NCI-H748 (cell line): ENCODE data around the gene NUP37.
"Not testable (repeated sequence)": the region's sequence is repeated elsewhere in the genome, so short reads cannot be mapped to it uniquely, and the experiment has no call there.

Experiments used
- DNase-seq: peaks from one replicate; lab custom pipeline; 2025; ENCODE audit not compliant: unreplicated experiment; lab: John Stamatoyannopoulos, UW

Gene NUP37

DNA sequence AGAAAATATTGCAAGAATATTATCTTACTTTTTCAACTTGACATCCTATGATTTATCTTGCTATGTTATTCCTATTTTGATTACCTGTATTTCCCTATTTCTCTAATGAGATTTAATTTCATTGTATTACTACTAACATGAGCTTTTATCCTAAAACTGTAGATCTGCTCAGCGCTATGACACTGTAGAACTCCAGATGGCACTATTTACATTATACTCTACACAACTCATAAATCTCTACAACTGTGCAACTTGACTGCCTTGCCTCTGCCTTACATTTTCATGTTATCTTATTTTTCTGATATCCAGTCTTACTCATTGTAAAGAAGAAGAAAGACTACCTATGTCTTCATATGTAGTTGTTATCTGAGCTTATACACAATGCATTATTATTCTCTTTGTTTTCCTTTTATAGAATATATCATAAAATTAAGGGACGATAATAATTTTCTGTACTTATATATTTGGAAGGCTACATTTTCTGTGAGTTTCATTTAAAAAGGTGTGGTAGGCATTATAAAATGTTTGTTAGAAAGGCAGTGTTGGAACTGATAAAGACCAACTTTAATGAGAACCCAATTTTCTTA, 24.1 kb downstream of the NUP37 start:
- DNase-seq = peak; percentile 30

DNA sequence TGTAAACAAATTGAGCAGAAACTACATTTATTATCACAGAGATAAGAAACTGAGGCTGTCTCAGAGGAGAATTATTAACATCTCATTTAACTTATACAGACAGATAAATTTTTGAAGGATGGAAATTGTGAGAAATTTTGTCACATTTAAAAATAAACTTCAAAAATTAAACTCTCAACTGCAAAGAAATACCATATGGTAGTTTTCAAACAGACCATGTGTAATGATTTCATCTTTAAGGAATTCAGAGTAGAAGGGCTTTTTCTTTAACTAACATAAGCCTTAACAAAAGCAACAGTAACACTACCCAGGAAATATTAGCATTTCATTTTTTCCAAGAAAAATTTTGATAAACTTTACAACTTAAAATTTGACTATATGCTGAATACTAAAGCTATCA, 26.6 kb downstream of the NUP37 start:
- no peak for DNase-seq

DNA sequence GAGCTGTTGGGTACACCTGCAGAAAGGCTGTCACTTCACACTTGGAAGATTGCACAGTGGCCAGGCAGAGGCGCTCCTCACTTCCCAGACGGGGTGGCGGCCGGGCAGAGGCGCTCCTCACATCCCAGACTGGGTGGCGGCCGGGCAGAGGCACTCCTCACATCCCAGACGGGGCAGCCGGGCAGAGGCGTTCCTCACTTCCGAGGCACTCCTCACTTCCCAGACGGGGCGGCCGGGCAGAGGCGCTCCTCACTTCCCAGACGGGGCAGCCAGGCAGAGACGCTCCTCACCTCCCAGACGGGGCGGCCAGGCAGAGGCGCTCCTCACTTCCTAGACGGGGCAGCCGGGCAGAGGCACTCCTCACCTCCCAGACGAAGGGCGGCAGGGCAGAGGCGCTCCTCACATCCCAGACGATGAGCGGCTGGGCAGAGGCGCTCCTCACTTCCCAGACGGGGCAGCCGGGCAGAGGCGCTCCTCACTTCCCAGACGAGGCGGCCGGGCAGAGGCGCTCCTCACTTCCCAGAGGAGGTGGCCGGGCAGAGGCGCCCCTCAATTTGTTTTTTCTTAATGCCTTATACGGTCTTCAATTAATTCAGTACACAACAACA, 30.6 kb downstream of the NUP37 start:
- not testable (repeated sequence) for DNase-seq

DNA sequence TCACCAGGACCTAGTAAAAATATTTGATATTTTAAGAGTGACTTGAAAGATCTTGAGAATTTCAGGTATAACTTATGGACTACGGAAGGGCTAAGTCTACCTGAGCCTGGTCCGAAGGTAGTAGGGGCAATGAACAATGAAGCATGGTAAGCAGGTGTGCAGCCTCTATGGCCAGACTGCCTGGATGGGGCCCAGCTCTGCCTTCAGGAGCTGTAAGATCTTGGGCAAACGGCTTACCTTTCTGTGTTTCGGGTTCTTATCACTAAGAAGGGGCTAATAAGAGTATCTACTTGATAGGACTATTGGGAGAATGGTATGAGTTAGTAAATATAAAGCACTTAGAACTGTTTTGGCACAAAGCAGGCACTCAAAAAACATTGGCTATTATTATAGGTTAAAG, 39.1 kb downstream of the NUP37 start:
- no peak for DNase-seq

- DNase-seq = not testable (repeated sequence)
Measured at GRCh38 chr12:102072092-102072491, 47.8 kb downstream of the NUP37 start.

GRCh38 chr12:102069707-102070106, 50.2 kb downstream of the NUP37 start:
- DNase-seq = no peak

GRCh38 chr12:102067574-102068258, 52.2 kb downstream of the NUP37 start:
- no peak for DNase-seq

GRCh38 chr12:102064476-102064875, 55.4 kb downstream of the NUP37 start:
- DNase-seq = no peak

GRCh38 chr12:102063069-102063468, 56.8 kb downstream of the NUP37 start:
- no peak for DNase-seq

- DNase-seq = no peak
Measured at GRCh38 chr12:102062419-102062806, 57.5 kb downstream of the NUP37 start.

DNA sequence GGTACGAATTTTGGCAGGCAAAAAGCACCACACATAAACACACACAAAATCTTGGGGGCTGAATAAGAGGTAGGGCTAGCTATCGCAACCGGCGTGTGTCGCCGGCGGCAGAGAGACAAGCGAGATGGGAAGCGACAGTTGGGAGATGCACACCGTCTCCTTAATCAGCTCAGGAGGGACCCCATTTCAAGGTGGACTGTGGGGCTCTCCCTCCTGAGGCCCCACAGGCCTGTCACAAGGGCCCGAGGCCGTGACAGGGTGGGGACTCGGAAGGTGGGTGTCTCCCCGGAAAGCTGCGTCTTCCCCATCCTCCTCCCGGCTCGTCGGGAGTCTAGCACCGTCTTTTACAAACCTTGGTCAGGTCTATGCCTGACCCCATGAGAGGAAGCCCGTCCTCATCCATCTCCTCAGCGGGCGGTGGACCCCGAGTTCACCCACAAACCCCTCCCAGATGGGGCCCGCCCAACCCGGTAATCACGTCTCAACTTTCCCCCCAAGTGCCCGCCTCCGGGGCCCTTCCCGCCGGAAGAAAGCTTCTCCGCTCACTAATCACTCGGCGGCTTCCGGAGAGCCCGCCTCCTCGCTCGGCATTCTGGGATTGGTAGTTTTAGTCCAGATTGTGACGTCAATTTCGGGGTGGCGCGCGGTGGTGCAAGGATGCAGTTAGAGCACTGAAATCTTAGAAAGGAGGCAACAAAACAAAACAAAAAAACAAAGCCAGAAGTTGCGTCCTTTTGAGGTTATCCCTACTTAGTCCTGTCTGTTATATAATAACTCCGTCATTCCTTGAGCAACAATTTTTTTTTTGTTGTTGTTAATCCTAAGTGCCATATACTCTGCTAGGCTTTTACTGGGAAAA, 58.1 kb downstream of the NUP37 start, which contains the start of gene WASHC3:
WASHC3 (minus strand) TSS at position 432 of the 859 bp plus-strand sequence; CDS start at position 403, 29 bp downstream.
- peak; percentile 97 for DNase-seq

DNA sequence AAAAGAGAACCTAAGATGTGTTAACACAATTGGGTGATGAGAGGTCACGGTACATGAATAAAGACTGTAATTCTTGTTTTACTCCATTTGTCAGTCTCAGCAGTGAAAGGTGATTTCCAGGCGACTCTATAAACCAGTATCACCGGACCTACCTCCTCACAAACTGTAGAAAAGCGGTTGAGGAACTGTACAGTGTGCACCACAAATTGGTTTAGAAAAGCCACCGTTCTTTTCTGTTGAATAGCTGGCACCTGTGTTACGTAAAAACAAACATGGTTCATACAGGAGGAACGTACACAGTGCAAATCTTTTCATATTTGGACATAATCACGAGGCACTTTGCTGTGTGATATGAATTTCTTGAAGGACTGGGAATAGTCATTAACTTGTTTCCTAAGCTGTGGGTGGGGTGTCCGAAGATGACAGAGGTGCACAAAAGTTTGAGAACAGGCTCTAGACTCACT, 58.8 kb downstream of the NUP37 start:
- peak; percentile 18 for DNase-seq

DNA sequence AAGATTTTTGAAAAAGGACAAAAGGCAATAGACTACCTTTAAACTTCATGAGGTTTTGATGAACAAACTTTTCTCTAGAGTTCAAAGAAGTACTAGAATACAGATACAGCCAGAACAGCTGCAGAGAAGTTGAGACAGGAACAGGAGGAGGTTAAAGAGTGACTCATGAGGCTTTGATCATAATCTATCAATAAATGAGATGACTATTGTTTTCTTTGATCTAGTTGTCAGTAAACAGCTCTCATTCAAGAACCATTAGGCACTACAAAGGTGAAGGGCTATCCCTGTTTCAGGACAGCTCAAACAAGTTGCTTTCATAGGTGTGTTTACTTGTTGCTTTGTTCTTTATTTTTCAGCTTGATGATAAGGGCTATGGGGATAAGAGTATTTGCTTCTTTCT, 60.6 kb downstream of the NUP37 start:
- no peak for DNase-seq

GRCh38 chr12:102054345-102054744, 65.6 kb downstream of the NUP37 start:
- DNase-seq = no peak

DNA sequence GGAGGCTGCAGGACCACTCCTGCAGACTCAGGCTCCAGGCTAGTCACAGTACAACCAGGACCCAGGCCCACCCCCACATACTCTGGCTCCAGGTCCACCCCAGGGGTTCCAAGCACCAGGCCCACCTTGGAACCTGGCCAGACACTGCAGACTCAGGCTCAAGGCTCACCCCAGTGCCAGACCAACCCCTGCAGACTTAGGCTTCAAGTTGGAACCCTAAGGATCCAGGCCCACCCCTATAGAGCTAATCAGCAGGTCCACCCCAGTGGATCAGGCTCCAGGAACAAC, 66.9 kb downstream of the NUP37 start:
- DNase-seq = no peak

- DNase-seq = no peak
Measured at GRCh38 chr12:102052192-102053061, 67.5 kb downstream of the NUP37 start.

DNA sequence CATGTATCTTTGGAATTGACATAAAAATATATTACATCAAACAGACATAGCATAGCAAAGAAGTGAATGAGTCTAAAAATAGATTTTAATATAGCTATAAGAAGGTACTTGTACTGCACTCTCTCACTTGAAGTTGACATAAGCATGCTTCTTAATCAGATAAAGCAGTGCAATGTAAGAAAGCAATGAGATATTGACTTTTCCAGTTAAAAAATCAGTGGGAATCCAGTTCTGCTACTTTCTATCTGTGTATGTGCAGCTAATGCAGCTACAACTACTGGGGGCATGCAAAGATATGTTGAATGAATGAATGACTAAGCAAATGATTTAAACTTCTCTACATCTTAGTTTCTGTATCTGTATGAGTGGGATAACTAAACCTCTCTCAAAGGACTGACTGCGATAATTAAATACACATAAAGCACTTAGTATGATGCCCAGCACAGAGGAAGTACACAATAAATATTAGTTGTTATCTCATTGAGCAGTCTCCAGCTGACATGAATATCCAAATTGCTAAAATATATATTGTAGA, 68.4 kb downstream of the NUP37 start:
- DNase-seq = no peak

DNA sequence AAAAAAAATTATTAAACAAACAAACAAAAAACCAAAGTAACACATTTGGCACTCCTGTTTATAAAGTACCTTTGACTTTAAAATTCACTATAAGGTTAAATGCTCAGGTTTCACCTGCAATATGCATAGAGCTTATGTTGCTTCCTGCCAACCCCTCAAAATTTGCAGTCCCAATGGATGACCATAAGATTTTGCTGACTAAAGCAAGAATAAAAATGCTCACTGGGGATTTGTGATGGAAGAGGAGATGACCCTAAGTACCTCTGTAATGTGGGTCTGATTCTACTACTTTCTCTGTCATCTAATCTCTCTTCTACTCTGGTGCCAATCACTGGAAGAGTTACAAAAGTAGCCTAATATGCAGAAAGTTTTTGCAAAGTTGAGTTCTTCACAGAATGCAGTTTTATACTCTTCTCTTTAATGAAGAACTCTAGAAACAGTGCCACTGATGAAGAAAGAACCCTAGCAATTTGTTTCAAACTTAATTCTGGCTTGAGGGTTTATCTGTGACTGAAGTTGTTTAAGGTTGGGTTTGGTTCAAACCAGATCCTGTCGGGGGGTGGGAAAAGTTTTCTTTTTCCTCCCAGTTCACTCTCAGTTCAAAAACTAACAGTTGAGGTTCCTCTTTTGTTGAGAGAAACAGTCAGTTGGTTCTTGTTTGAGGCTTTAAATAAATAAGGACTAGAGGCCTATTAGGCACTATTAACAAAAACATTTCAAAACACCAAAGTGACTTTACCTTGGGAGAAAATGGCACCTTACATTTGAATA, 69.1 kb downstream of the NUP37 start:
- no peak for DNase-seq

DNA sequence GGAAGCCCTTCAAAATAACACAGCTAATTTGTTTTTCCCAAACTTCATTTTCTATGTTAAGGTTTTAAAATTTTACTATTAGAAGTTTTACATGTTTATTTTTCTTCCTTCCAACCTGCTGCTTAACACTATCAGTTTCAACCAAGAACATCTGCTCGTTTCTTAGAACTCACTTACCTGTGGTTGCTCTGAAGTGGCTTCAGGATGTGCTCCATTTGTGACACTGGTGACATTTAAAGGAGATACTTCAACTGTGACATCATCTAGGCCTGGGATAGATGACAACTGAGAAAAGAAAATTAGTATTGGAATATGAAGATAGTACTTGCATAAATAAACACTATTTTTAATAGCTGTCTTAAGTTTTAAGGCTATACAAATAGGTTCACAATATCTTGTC, 76.0 kb downstream of the NUP37 start:
- no peak for DNase-seq
